Muscle of back (tissue), 11 donors: Measurements from ENCODE around the gene MPDZ. TPM values are rescaled to one million over a fixed set of nuclear protein-coding genes. Genes with fewer than 3 reads are reported as not detected.

ENCODE experiments used
- DNase-seq, 3 donors: peaks; one replicate each; pipeline versions ENCODE4 v3.0.0 to v3.0.0-alpha.2; 2013
- polyA plus RNA-seq, 10 donors: library from polyadenylated mRNA; unstranded; fragments of 120-200 nt; gene quantifications; one replicate each; pipeline ENCODE4 v1.2.1, GENCODE V29; 2013; ENCODE audit not compliant: insufficient read length in 10 of 10

The MPDZ gene
- polyA plus RNA-seq, 10 donors: 30.2 to 52.0 (median 39.3) TPM

DNA sequence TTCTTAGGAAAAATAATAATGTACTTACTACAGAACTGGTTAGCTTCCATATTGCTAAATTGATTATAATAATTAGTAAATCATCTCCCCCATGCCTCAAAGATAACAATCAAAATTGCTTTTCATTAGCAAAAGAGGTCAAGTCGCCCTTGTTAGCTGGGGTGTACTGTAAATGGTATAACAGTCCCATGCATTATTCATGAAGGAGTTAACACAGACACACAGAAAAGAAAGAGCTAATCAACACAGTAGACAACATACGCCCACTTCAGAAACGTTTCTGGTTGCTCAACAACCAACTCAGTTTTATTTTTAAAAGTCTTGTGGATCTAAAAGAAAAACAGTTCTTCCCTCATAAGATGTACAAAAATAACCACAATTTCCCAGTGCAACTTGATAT is 100.2 kb downstream of the MPDZ start:
- DNase-seq: no peak

DNA sequence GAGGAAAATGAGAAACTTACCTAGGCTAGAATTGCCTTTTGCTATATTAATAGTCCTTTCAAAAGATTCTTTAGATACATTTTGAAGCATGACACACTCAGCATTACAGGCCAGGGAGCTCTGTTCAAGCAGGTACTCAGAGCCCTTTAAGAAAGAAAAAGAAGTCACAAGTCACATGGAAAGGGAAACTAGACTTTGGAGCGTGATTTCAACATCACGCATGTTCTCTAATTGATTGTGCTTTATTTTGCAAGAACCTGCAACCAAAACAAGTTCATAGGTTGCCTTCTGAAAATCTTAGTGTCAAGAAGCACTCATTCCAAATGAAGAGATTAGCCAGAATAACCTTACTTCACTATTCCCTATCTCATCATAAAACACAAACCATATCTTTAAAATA is 103.8 kb downstream of the MPDZ start:
- no peak for DNase-seq

DNA sequence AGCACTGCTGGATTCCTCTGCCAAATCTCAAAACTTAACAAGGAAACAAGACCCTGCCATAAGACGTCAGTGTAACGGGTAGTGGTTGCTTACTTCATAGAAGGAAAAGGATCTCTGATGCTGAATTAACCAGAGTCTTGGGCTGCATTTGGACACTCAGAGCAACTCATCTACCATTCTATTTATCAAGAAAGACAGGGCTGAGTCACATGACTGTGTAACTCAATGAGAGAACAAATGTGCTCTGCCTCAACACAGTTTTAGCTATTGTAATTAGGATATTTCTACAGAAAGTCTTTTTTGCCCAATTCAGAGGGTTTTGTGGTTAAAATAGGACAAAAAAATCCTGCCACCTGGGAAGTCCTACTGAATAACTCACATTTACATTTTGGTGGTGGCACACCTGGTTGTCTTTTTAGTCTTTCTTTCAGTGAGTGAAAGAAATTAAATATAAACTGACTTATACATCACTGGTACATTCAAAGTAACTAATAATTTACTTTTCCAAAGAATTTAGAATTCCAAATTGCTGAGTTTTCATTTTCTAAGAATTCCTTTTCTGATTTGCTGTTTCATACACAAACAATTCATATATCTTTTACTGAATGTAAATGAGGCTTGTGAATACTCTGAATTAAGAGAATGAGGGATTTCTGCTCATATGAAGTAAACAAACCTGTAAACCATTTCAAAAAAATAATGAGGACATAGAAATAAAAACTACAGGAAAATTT is 104.4 kb downstream of the MPDZ start:
- DNase-seq: no peak

DNA sequence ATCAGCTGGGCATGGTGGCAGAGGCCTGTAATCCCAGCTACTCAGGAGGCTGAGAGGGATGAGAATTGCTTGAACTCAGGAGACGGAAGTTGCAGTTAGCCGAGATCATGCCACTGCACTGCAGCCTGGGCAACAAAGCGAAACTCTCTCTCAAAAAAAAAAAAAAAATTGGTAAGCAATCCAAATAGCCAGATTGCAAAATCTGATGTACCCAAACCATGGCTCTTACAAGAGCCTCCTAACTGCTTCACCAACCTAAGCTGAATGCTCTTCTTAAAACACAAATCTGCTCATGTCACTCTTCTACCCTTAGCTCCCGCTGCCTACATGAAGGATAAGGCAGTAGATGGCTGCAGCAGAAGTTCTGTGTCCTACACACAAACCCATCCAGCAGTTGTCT is 105.9 kb downstream of the MPDZ start:
- no peak for DNase-seq

DNA sequence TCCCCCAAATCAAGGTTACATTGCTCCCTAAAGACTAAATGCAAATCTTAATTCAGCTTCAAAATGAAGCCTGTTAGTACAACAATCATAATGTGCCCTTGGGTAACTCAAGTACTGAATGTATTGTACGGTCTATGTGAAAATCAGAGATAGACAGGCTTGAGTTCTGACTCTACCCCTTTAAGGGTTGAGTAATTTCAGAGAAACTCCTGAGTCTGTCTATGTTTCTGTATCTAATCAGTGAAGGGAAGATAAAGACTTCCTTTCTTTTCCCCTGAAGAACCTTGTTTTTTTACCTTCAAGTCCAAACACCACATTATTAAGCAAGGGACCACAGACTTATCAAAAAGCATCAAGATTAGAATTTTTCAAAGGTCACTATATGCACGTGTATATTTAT is 108.2 kb downstream of the MPDZ start:
- DNase-seq: no peak

DNA sequence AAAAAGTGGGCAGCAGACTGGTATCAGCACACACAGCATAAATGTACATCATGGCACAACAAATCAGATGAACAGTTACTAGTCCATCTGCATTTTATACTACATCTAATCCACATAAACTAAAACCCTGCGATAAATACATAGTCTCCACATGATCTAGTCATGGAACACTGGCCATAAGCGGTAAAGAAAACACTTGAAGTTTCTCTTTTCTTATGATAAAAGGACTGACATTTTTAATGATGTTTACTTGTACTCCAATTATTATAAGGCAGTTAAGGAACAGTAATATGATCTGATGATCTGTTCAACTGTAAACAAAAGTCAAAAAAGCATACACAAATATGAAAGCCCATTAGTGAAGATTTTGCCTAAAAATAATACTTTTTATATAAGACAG is 112.5 kb downstream of the MPDZ start:
- no peak for DNase-seq

DNA sequence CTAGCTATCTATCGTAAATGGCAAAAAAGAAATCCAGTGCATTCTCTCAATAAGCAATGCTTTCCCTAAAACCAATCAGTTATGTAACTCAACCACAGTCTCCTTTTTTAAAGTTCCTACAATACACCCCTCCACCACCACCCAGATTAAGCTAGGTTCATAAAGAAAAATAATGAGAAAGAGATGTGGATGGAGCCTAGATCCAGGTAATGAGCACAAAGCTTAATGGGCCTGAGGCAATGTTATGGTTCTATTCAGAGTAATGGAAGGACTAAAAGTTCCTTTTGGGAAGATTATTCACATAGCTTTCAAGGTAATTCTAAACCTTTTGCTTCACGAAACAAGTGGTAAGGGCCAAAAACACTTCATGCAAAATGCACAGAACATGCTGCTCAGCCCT is 113.5 kb downstream of the MPDZ start:
- no peak for DNase-seq

DNA sequence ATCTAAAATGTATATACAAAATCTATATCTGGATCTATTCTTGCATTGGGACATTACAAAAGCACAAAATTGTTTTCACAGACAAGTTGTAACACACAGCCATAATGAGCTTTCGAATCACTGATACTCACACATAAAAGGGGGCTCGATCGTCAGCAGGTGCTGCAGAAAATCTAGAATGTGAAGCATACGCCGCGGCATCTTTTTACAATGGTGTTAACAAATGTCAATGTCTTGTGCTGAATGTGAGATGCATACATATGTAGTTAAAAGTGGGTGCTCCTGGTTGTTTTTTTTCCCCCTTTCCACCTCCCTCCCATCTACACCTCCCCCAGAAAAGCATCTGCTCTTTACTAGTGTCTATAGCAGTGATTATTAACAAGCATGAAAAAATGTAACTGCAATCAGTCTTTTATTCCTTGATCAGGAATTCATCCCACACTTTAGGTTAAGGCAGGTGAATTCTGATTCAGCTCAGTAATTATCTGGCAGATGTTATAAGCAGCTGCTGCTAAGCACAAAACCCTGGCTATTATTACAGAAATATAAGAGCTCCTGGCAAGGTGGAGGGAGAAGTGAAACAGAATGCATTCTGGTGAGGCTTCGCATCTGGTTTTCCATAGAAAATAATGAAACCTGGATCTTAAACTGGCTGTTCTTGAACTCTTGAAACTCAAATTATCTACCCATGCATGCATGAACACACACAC is 114.1 kb downstream of the MPDZ start:
- DNase-seq: peak in 1 of 3 donors; percentile 24

DNA sequence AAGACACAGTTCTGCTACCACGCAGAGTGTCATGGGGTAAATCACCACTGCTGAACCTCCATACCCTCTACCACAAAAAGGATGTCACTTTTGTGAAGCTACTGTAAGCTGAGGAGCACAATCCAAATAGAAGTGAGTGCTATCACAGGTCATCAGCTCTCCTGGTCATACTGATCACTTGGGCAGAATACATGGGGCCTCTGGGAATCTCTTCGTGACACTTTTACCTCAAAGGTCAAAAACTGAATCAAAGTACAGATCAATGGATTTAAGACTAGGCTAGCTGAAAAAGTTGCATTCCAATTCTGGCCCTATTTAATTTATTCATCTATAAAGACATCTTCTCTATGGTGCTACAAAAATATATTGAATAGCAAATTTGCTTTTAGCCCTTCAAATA is 115.5 kb downstream of the MPDZ start:
- DNase-seq: no peak

DNA sequence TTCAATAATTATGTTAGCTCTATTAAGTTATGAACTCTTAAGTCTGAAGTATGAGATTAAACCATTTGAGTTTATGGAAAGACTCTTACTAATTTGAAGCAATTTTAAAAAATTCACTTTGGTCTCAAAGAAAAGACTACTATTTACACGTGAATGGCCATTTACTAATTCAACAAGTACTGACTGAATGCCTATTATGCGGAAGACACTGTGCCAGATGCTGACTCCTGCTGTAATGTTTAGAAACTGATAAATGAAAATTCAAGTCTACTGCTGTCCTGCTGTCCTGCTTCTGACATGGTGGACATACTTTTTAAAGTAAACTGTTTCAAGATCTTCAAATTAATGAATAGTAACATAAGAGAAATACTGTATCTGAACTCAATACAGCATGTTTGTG is 116.2 kb downstream of the MPDZ start:
- DNase-seq: no peak

DNA sequence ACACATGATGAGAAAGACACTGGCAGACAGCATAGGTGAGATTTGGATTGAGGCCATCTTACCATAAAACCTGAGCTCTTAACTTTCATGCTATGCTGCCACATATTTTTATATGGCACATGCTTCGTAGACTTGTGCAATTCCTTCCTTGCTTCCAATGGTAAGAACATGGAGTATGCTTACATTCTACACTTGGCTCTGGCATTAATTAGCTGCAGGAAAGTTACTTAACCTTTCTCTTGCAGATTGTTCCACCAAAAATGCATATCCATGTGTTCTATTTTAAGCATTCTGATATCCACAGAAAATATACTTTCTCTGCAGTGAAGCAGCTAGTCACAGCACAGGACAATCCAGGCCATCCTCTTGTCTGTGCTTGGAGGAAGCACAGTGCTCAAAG is 119.4 kb downstream of the MPDZ start:
- DNase-seq: no peak

DNA sequence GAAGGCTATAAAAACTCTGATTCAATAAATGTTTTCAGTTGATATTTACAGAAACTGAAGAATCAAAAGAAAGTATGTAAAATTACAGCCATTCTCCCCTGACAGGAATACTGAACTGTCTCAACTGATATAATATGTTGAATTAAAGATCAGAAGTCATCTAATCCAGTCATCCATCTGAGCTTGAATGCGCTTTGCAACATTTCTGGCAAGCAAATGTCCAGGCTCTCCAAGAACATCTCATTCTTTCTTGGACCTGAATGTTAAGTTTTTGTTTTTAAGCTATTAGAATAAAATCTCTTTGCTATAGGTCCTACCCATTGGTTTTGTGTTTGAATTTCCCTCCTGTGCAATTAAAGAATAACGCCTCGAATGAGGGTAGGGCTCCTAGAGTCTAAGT is 120.5 kb downstream of the MPDZ start:
- peak; percentile 40 to 70 (median 50) for DNase-seq

DNA sequence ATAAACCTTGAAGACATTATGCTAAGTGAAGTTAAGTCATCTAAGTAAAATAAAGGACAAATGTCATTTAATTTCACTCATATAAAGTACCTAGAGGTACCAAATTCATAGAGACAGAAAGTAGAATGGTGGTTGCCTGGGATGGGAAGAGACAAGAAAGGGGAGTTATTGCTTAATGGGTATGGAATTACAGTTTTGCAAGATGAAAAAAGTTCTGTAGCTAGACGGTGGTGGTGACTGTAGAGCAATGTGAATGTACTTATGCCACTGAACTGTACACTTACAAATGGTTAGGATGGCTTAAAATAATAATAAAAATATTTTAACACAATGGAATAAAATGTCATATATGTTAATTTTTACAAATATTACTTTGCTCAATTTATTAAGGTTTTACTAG is 128.0 kb downstream of the MPDZ start:
- no peak for DNase-seq

DNA sequence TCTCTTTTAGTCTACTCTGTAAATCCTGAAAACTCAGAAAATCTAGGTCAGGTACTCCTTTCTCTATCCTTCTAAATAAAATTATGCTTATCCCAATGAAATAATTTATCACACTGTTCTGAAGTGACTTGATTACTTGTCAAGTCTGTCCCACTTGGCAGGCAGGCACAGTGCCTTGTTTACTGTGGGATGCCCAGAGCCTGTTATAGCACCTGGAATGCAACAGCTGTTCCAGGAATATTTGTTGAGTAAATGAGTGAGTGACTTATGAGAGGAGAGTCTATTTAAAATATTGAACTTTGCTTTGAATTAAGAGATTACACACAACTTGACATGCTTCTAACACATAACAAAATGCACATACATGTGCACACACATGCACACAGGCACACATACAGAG is 130.0 kb downstream of the MPDZ start:
- peak in 1 of 3 donors; percentile 33 for DNase-seq

DNA sequence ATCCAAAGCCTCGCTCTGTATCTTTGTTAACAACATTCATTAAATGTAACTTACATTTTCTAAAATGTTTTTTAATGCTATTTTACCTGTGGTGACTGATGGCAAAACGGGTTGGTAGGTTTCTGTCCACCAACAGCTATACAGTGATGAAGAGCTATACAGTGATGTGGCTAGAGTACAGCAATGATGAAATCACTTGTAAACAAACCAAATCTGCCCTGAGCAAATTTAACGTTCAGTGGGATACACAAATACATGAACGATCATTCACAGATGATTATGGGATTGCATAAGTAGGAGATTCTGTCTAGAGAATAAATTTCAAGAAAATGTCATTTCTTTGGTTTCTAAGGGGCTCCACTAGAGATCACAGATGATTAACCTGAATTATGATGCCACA is 132.7 kb downstream of the MPDZ start:
- no peak for DNase-seq

DNA sequence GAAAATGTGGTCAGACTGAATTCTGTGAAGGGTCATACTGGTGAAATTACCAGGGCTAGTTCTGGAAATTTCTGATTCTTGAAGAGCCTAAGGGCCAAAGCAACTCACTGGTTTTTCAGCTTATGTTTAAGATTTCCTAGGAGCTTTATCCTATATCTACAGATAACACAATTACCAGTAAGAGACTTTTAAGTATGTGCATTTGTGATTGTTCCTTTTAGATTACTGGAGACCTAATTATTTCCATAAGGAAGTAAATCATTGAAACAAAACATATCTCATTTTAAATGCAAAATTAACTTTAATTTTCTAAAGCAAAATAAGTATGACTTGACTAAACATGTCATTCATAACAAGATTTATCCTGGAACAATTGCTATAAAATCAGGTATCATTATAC is 134.2 kb downstream of the MPDZ start:
- DNase-seq: no peak

DNA sequence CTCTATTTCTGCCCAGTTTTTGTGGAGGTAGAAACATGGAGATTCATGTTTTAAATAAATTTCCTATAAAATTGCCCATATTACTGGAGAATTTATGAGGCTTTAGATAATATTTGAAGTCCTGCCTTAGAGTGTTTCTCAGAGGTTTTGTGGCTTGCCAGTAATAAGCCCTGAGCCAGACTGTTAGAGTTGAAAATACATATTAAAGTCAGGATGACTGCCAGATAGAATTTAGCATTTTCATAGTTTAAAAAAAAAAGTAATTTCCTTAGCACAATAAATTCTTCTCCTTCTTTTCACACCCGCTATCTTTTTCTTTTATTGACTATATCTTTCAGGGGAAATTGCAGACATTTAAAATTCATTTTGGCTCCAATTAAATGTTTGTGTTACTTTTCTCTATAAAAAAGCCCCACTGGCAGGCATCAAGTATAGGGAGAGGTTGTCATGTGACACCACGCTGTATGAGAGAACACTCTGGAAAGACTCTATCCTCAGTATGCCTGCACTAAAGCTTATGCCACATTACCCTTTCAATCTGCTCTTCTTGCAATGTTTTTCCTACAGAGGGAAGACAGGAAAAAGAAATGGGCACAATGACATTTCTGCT is 135.2 kb downstream of the MPDZ start:
- DNase-seq: peak in 2 of 3 donors; percentile 39 to 73

DNA sequence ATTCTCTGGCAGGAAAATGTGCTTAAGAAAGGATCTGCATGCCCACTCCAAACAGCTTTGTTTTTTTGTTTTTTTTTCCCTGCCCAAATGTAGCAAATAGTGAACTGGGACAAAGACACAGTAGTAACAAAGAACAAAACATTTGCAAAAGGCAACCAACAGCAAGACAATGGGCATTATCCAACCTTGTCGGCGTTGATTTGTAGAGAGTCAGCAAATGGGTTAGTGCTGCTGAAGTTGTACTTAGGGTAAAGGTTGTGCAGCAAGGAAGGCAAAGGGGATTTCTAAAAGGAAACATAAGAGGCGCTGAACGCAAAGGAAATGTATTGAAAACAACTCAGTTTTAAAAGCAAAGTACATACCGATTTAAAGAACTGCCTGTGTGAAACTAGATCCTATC is 136.2 kb downstream of the MPDZ start:
- DNase-seq: no peak

DNA sequence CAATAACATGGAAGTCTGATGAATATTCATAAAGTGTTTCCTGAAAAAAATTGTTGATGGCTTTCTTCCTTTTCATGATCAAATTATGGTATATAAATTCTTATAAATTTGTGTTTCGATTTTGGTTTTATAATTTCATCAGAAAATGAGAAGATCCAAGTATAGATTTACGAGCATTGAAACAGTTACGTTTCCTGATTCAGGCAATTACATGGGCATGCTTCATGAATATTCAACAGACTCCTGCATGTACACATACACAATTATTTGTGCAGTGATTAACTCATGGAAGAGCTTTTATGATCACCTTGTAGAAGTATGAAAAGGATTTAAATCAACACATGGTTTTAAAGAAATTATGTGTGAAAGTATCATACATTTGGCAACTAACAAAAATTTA is 136.7 kb downstream of the MPDZ start:
- DNase-seq: no peak

DNA sequence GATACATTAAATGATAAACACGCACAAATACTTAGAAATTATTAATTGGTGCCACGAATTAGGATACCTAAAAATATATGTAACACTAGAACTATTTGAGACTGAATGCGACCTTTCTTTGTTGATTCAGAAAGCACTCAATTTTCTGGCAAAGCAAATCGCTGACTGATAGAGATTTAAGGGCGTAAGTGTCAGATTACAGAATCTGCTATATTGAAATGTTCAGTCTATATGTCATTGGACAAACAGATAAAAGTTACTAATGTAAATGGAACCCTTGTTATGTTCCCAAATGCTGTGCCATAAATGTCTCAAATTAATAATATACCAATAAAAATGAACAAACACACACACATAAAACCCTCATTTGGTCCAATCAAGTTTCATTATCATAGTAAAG is 137.9 kb downstream of the MPDZ start:
- DNase-seq: no peak

DNA sequence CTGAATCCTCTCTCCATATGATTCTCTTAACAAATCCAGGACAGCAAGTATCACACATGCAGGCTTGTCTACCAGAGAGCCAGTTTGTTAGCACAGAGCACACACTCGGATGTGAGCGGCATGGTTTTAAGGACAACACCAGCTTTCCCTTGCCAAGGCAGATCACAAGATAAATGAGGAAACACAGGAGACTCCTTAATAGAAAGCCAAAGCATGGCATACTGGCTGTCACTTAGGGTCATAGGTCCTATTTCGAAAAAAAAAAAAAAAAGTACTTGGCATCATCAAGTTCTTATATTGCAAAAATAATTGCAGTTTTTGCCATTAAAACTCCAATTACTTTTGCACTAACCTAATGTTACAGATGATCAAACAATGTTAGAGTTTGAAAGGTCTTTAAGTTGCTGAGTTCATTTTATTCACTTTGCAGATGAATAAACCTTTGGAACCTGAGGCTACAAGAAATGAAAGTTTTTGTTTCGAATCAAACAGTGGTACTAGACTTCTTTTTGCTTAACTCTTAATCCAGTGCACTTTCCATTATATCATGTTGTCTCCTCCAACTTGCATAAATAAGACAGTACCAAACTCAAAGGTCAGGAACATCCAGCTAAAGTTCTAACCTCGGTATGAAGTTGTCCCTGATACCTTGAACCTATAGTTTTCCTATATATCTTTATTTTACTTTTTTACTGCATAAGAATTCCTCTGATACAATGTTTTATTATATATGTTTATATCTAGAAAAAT is 138.5 kb downstream of the MPDZ start:
- no peak for DNase-seq

DNA sequence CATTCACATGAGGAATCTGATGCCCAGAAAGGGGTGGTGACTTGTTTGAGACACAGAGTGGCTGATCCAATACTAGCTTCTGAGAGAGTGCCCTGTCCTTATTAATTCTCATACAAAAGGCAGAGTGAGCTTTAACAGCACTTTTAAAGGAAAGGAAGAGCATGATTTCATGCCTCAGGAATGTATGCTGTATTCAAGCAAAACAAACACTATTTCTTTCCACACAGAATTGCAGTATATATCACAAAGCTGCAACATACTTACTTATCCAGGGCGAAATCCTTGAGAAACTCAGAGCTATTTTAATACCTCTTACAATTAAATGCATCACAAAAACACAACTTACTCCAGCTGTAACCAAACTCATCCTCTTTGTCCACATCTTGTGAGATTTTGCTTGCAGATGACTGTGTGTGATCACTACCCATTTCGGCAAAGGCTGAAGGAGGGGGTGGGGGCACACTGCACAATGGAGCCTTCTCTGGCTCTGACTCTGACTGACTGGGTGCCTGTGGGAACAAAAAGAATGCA is 139.8 kb downstream of the MPDZ start:
- peak; percentile 53 to 81 (median 76) for DNase-seq
